WERI-Rb-1 (cell line): ENCODE results near the gene ITPRIP.

Source experiments
- DNase-seq: peaks from one replicate; pipeline ENCODE4 v3.0.0-alpha.2; 2020
- H3K27ac ChIP-seq: fragments of 250-450 bp; sonication (Bioruptor Pico); 2 replicates; pipeline ENCODE4 v1.5.1; 2020; ENCODE audit warnings: mild to moderate bottlenecking, moderate library complexity
- H3K27me3 ChIP-seq: fragments of 250-450 bp; sonication (Bioruptor Pico); 2 replicates; pipeline ENCODE4 v1.5.1; 2021; ENCODE audit warnings: mild to moderate bottlenecking, low read depth, moderate library complexity; ENCODE audit not compliant: insufficient read depth, severe bottlenecking
- H3K36me3 ChIP-seq: fragments of 250-450 bp; sonication (Bioruptor Pico); 2 replicates; pipeline ENCODE4 v1.5.1; 2020; ENCODE audit warnings: mild to moderate bottlenecking, moderate library complexity
- H3K4me3 ChIP-seq: 2 replicates; pipeline ENCODE4 v1.5.1; 2011; ENCODE audit warnings: low read depth, mild to moderate bottlenecking, control low read depth, low read length
- H3K9me3 ChIP-seq: fragments of 250-450 bp; sonication (Bioruptor Pico); 2 replicates; pipeline ENCODE4 v1.5.1; 2021; ENCODE audit warnings: mild to moderate bottlenecking, moderate library complexity; ENCODE audit not compliant: severe bottlenecking
- CTCF ChIP-seq: IDR thresholded peaks from 2 replicates; pipeline ENCODE4 v1.5.1; 2011; ENCODE audit warnings: low read depth, mild to moderate bottlenecking, control low read depth, inconsistent platforms, low read length

Gene ITPRIP

GRCh38 chr10:104345941-104346340 lies 7.7 kb upstream of the ITPRIP start:
- H3K27ac ChIP-seq = no peak overlapping the region
- no peak overlapping the region for H3K4me3 ChIP-seq
- TF ChIP-seq CTCF = no peak
- H3K9me3 ChIP-seq = no peaks in the 10 kb centered on the region
- H3K36me3 ChIP-seq = no peaks in the 10 kb centered on the region
- no peak for DNase-seq
- H3K27me3 ChIP-seq = no peaks in the 10 kb centered on the region

- Histone ChIP-seq H3K36me3 (no peaks in the 10 kb centered on the region), H3K4me3 (no peak overlapping the region), H3K9me3 (no peaks in the 10 kb centered on the region), H3K27me3 (no peaks in the 10 kb centered on the region), H3K27ac (no peak overlapping the region)
- TF ChIP-seq CTCF = no peak
- no peak for DNase-seq
Observed at GRCh38 chr10:104345515-104345914, 7.2 kb upstream of the ITPRIP start.

GRCh38 chr10:104344219-104344618 lies 6.0 kb upstream of the ITPRIP start:
- Histone ChIP-seq H3K27ac (no peak overlapping the region), H3K9me3 (no peaks in the 10 kb centered on the region), H3K4me3 (no peak overlapping the region), H3K27me3 (no peaks in the 10 kb centered on the region), H3K36me3 (no peaks in the 10 kb centered on the region)
- no peak for DNase-seq
- TF ChIP-seq CTCF = no peak

- TF ChIP-seq CTCF = no peak
- Histone ChIP-seq H3K36me3 (no peaks in the 10 kb centered on the region), H3K9me3 (no peaks in the 10 kb centered on the region), H3K4me3 (no peak overlapping the region), H3K27ac (no peak overlapping the region), H3K27me3 (no peaks in the 10 kb centered on the region)
- no peak for DNase-seq
Observed at GRCh38 chr10:104342941-104343411, 4.7 kb upstream of the ITPRIP start.

- no peaks in the 10 kb centered on the region for H3K9me3 ChIP-seq
- no peak for TF ChIP-seq CTCF
Observed at GRCh38 chr10:104340641-104341040, 2.4 kb upstream of the ITPRIP start.

GRCh38 chr10:104340111-104340526 lies 1.9 kb upstream of the ITPRIP start:
- Histone ChIP-seq H3K9me3 (no peaks in the 10 kb centered on the region), H3K36me3 (no peaks in the 10 kb centered on the region), H3K4me3 (no peak overlapping the region), H3K27me3 (no peaks in the 10 kb centered on the region), H3K27ac (no peak overlapping the region)
- DNase-seq = no peak
- TF ChIP-seq CTCF = no peak

More at GRCh38 chr10:104340641-104341040, 2.4 kb upstream of the ITPRIP start:
- H3K27ac ChIP-seq = no peak overlapping the region
- no peak for DNase-seq
- H3K27me3 ChIP-seq = no peaks in the 10 kb centered on the region
- no peak overlapping the region for H3K4me3 ChIP-seq
- H3K36me3 ChIP-seq = no peaks in the 10 kb centered on the region
